Right lung (tissue), 5 donors: ENCODE measurements around the gene HMCN1. TPM values are rescaled to one million over a fixed set of nuclear protein-coding genes. Genes with fewer than 3 reads are reported as not detected.
A peak's percentile ranks its signal among the peaks of the same experiment; 100 is the strongest.

Experiments
- DNase-seq, 2 donors: peaks; one replicate each; pipeline ENCODE4 v3.0.0-alpha.2; 2013
- polyA plus RNA-seq, 5 donors: library from polyadenylated mRNA; unstranded; fragments of 120-200 nt; gene quantifications; one replicate each; pipeline versions ENCODE4 v1.2.1 to v1.2.3, GENCODE V29; 2013; ENCODE audit warnings: inconsistent platforms in 1 of 5, low replicate concordance in 1 of 5; ENCODE audit not compliant: insufficient read length in 5 of 5, insufficient read depth in 1 of 5

The HMCN1 gene
- polyA plus RNA-seq, 5 donors = 28.1 to 56.5 (median 45.8) TPM

GRCh38 chr1:185960422-185961321, 226.5 kb downstream of the HMCN1 start:
- DNase-seq = peak in 1 of 2 donors; percentile 32

DNA sequence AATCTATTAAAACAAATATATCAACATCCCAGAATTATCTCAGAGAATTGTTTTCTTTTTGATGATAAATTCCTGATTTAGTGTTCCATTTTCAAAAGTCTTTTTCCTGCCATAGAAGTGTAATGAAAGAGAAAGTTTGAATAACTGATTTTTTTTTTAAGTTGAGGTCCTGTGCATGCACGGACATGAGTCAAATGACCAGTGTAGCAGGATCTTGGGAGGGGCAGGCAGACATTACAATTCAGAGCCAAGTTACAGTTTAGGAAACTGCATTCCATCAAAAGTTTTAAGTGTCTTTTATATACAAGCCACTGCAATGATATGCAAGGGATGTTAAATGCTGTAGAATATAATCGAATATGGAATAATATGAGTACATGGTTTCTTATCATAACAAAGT, 227.5 kb downstream of the HMCN1 start:
- DNase-seq = peak in 1 of 2 donors; percentile 6

GRCh38 chr1:185964946-185965345, 230.8 kb downstream of the HMCN1 start:
- no peak for DNase-seq

- no peak for DNase-seq
These were observed 231.7 kb downstream of the HMCN1 start for GRCh38 chr1:185965870-185966269.

- DNase-seq = no peak
These were observed 232.3 kb downstream of the HMCN1 start for GRCh38 chr1:185966471-185966870.

DNA sequence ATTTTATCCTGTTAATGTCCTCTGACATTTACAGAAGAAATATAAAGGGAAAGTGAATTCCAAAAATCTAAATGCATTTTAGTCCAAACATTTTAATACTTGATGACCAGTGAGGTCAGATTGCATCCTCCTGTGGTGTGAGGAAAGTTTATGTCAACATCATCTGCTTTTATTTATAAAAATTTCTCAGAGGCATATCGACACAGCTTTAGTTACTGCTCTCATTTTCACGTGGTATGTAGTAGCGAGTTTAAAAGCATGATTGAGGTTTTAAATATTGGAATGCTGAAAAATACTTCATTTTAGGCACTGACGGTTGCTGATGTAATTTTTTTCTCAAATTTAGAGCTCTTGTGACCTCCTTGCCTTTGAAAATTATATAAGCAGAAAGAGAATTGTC, 234.8 kb downstream of the HMCN1 start:
- DNase-seq = peak in 1 of 2 donors; percentile 10

GRCh38 chr1:185969524-185969991, 235.4 kb downstream of the HMCN1 start:
- no peak for DNase-seq

- DNase-seq = no peak
These were observed 237.5 kb downstream of the HMCN1 start for GRCh38 chr1:185971688-185972087.

DNA sequence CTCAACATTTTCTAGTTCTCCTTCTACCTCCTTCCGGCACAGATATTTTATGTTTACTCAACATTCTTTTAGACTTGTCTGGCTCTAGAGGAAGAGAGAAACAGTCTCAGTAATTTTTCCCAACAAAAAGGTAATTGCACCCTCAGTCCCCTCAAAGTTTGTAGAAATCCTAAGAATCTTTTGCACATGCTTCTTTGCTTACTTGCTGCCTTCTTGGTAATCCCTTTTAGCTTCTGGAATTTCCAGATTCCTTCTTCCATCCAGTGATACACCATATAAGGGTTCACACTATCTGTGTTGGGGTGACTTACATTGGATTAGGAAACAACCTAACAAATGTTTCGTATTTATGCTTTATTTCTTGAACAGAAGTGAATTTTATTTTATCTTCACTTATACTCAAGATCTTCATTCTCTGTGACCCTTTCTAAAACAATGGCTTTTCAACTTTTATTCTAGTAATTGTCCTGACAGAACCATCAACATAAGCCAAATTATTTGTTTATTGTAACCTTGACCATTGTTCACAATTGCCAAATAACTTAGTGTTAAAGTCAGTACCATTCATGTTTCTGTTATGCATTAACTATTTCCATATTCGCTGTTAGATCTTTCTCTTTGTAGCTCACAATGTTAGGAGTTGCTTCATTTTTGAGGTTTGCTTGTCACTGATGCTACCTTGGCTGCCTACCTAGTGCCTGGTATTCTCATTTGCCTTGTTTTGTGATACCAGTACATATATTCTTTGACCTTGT, 238.1 kb downstream of the HMCN1 start:
- no peak for DNase-seq

- DNase-seq = no peak
These were observed 239.5 kb downstream of the HMCN1 start for GRCh38 chr1:185973645-185974044.

GRCh38 chr1:185974367-185975170, 240.4 kb downstream of the HMCN1 start:
- no peak for DNase-seq

- DNase-seq = no peak
These were observed 246.7 kb downstream of the HMCN1 start for GRCh38 chr1:185980891-185981290.

- peak in 1 of 2 donors; percentile 31 for DNase-seq
These were observed 250.1 kb downstream of the HMCN1 start for GRCh38 chr1:185984113-185984836.

- DNase-seq = no peak
These were observed 253.6 kb downstream of the HMCN1 start for GRCh38 chr1:185987611-185988321.

DNA sequence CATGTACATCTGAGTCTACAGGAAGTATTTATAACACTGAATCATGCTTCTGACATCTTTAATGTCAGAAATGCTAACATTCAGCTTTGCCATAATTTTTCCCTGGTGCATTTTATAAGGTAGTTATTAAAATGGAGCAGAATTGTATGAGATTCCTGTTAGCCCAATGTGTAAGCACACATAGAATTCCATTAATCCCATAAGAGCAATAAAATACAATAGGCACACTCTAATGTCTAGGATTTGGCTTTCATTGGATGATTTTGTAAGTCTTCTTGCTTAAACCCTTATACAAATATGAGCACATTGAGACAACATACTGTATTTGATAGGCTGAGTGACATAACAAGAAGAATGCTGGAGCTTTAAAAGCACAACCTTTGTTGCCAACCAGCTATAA, 256.4 kb downstream of the HMCN1 start:
- no peak for DNase-seq

DNA sequence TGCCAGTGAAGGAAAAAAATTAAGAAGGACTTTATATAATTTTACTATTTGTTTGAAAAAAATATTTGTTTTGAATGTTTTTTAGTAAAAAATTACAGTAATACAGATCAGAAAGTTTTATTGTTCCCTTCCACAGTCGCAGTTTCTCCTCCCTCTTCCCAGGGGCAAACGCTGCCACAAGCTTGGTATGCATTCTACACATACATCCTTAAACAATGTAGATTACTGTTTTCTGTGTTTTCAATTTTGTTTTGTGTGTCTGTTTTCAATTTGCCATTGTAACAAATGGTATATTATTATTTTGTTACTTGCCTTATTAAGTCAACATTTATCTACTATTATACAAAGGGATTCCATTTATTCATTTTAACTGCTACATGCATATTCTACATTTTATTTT, 257.1 kb downstream of the HMCN1 start:
- DNase-seq = no peak

- no peak for DNase-seq
These were observed 262.0 kb downstream of the HMCN1 start for GRCh38 chr1:185996211-185996610.

DNA sequence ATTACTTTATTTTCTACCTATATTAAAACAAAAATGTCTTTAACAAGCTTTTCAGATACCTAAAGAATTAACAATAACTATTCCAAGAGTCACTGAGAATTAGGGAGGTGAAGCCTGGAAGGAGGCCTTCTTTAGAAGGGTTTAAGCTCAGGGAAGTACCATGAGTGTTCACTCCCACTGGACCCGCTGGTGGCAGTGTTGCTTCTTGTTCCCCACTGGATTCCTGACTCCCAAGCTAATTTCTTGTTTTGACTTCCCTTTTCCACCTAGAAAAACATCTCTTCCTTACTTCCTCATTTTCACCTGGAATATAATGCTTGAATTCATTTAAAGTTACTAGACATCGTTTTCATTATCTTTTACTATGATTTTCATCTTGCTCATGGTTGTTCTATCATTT, 264.2 kb downstream of the HMCN1 start:
- no peak for DNase-seq

- no peak for DNase-seq
These were observed 268.2 kb downstream of the HMCN1 start for GRCh38 chr1:186002406-186002805.

GRCh38 chr1:186009039-186009737, 275.0 kb downstream of the HMCN1 start:
- no peak for DNase-seq
